Measurements from ENCODE around the gene DNAH3. TPM values are rescaled to one million over a fixed set of nuclear protein-coding genes. Genes with fewer than 3 reads are reported as not detected.
"Not testable (repeated sequence)": the region's sequence is repeated elsewhere in the genome, so short reads cannot be mapped to it uniquely, and the experiment has no call there.

DNAH3 gene
- total RNA-seq, 2 donors from 2014 or later, result 0.40 to 0.82 TPM

DNA sequence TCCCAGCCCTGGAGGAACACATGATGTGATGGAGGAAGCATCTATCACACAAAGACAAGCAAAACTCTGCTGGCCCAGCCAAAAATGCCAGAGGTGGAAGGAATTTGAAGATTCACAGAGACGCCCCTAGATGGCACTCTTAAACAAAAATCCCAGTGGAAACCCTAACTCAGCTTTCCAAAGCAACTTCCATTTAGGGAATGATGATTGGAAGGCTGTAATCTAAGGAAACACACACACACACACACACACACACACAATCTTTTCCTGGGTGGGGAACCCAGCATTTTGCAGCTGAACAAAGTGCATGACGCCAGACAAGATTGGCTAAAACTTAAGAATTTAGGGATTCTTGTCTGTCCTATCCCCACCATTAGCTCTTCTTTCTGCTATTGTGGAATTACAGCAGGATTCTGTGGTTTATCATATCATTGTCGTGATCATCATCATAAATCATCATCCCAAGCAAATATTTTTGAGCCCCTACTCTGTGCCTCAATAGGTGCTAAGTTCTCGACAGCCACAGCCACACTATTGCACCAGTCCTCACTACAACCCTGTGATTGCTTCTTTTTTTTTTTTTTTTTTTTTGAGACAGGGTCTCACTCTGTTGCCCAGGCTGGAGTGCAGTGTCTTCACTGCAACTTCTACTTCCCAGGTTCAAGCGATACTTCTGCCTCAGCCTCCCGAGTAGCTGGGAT, 6.3 kb upstream of the DNAH3 start:
- Histone ChIP-seq H3K4me3 (ENCODE audit: low read length) (no peak overlapping the region), H3K27ac (ENCODE audit: low read depth, low read length) (no peak overlapping the region), H3K4me1 (ENCODE audit: control insufficient read depth, insufficient read depth, low read length) (no peaks in the 10 kb centered on the region), H3K9ac (ENCODE audit: extremely low read depth, low read length, poor library complexity, severe bottlenecking) (no peak overlapping the region), H3K9me3 (ENCODE audit: control insufficient read depth, low read length) (peaks cover 4% of the 10 kb centered on the region), H3K36me3 (ENCODE audit: control insufficient read depth, insufficient read depth, low read length) (peaks cover 12% of the 10 kb centered on the region), H3K27me3 (ENCODE audit: control insufficient read depth, insufficient read depth, low read length, poor library complexity, severe bottlenecking) (no peaks in the 10 kb centered on the region)
- Mint-ChIP-seq H3K9me3 (peaks cover 8% of the 10 kb centered on the region), H3K27me3 (ENCODE audit: insufficient read depth) (peaks cover 35% of the 10 kb centered on the region), H3K4me1 (peaks cover 7% of the 10 kb centered on the region), H3K36me3 (ENCODE audit: low read depth) (peaks cover 10% of the 10 kb centered on the region), H3K4me3 (no peak overlapping the region), H3K27ac (no peak overlapping the region)
- WGBS, 2 experiments (ENCODE audit: insufficient coverage in 1 of 2, insufficient read length in 1 of 2), result 47 to 62% methylated on average over 2 to 6 of the region's 6 CpGs
- TF ChIP-seq, protein P1, sequence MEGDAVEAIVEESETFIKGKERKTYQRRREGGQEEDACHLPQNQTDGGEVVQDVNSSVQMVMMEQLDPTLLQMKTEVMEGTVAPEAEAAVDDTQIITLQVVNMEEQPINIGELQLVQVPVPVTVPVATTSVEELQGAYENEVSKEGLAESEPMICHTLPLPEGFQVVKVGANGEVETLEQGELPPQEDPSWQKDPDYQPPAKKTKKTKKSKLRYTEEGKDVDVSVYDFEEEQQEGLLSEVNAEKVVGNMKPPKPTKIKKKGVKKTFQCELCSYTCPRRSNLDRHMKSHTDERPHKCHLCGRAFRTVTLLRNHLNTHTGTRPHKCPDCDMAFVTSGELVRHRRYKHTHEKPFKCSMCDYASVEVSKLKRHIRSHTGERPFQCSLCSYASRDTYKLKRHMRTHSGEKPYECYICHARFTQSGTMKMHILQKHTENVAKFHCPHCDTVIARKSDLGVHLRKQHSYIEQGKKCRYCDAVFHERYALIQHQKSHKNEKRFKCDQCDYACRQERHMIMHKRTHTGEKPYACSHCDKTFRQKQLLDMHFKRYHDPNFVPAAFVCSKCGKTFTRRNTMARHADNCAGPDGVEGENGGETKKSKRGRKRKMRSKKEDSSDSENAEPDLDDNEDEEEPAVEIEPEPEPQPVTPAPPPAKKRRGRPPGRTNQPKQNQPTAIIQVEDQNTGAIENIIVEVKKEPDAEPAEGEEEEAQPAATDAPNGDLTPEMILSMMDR (conservative IDR thresholded peaks at IDR 0.05), result peak; percentile 79
- DNase-seq, result peak; percentile 82

DNA sequence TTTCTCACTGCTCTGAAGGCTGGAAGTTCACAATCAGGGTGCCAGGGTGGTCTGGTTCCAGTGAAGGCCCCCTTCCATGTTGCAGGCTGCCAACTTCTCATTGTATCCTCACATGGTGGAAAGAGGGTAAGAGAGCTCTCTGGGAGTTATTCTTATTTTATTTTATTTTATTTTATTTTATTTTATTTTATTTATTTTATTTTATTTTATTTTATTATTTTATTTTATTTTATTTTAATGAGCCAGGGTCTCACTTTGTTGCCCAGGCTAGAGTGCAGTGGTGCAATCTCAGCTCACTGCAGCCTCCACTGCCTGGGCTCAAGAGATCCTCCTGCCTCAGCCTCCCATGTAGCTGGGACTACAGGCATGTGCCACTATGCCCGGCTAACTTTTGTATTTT, 5.4 kb upstream of the DNAH3 start:
- not testable (repeated sequence) for DNase-seq; H3K36me3 ChIP-seq (ENCODE audit: control insufficient read depth, insufficient read depth, low read length); H3K27ac ChIP-seq (ENCODE audit: low read depth, low read length); H3K4me3 Mint-ChIP-seq; H3K9me3 ChIP-seq (ENCODE audit: control insufficient read depth, low read length); H3K27ac Mint-ChIP-seq; H3K36me3 Mint-ChIP-seq (ENCODE audit: low read depth); H3K4me1 Mint-ChIP-seq; H3K27me3 ChIP-seq (ENCODE audit: control insufficient read depth, insufficient read depth, low read length, poor library complexity, severe bottlenecking); H3K9ac ChIP-seq (ENCODE audit: extremely low read depth, low read length, poor library complexity, severe bottlenecking); H3K9me3 Mint-ChIP-seq; H3K4me3 ChIP-seq (ENCODE audit: low read length); H3K4me1 ChIP-seq (ENCODE audit: control insufficient read depth, insufficient read depth, low read length)
- peaks cover 44% of the 10 kb centered on the region for H3K27me3 Mint-ChIP-seq (ENCODE audit: insufficient read depth)
- 100% methylated on average over 1 of the region's 1 CpG; no CpG with 5 or more reads in 1 of the 2 experiments for WGBS, 2 experiments (ENCODE audit: insufficient coverage in 1 of 2, insufficient read length in 1 of 2)

DNA sequence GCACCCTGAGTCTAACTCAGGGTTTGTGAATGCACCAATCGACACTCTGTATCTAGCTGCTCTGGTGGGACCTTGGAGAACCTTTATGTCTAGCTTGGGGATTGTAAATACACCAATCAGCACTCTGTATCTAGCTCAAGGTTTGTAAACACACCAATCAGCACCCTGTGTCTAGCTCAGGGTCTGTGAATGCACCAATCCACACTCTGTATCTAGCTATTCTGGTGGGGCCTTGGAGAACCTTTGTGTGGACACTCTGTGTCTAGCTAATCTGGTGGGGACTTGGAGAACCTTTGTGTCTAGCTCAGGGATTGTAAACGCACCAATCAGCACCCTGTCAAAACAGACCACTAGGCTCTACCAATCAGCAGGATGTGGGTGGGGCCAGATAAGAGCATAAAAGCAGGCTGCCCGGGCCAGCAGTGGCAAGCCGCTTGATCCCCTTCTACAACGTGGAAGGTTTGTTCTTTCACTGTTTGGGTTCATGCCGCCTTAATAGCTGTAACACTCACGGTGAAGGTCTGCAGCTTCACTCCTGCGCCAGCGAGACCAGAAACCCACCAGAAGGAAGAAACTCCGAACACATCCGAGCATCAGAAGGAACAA, 2.6 kb upstream of the DNAH3 start:
- DNase-seq; H3K27me3 ChIP-seq (ENCODE audit: control insufficient read depth, insufficient read depth, low read length, poor library complexity, severe bottlenecking); H3K9ac ChIP-seq (ENCODE audit: extremely low read depth, low read length, poor library complexity, severe bottlenecking); H3K36me3 Mint-ChIP-seq (ENCODE audit: low read depth); H3K27ac Mint-ChIP-seq; H3K36me3 ChIP-seq (ENCODE audit: control insufficient read depth, insufficient read depth, low read length); H3K27ac ChIP-seq (ENCODE audit: low read depth, low read length); H3K4me1 ChIP-seq (ENCODE audit: control insufficient read depth, insufficient read depth, low read length); H3K4me1 Mint-ChIP-seq; H3K9me3 Mint-ChIP-seq; H3K4me3 ChIP-seq (ENCODE audit: low read length); H3K9me3 ChIP-seq (ENCODE audit: control insufficient read depth, low read length): not testable (repeated sequence)
- 89 to 94% methylated on average over 10 of the region's 11 CpGs for WGBS, 2 experiments (ENCODE audit: insufficient coverage in 1 of 2, insufficient read length in 1 of 2)
- H3K4me3 Mint-ChIP-seq, result peak overlapping the region; percentile 41
- H3K27me3 Mint-ChIP-seq (ENCODE audit: insufficient read depth), result peaks cover 44% of the 10 kb centered on the region

DNA sequence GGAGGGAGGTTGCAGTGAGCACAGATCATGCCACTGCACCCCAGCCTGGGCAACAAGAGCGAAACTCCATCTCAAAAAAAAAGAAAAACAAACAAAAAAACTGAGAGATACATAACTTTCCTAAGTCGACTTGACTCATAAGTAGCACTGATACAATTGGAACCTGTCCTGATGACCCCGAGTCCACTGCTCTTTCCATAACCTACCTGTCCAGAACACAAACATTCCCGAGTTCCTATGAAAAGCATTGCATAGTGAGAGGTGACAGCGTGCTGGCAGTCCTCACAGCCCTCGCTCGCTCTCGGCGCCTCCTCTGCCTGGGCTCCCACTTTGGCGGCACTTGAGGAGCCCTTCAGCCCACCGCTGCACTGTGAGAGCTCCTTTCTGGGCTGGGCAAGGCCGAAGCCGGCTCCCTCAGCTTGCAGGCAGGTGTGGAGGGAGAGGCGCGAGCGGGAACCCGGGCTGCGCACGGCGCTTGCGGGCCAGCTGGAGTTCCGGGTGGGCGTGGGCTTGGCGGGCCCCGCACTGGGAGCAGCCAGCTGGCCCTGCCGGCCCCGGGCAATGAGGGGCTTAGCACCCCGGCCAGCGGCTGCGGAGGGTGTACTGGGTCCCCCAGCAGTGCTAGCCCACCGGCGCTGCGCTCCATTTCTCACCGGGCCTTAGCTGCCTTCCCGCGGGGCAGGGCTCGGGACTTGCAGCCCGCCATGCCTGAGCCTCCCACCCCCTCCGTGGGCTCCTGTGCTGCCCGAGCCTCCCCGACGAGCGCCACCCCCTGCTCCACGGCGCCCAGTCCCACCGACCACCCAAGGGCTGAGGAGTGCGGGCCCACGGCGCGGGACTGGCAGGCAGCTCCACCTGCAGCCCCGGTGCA, 1.7 kb upstream of the DNAH3 start:
- not testable (repeated sequence) for H3K4me3 ChIP-seq (ENCODE audit: low read length)

More for the DNA sequence above, 1.7 kb upstream of the DNAH3 start:
- not testable (repeated sequence) for H3K9me3 Mint-ChIP-seq; H3K27me3 ChIP-seq (ENCODE audit: control insufficient read depth, insufficient read depth, low read length, poor library complexity, severe bottlenecking); H3K9ac ChIP-seq (ENCODE audit: extremely low read depth, low read length, poor library complexity, severe bottlenecking); H3K9me3 ChIP-seq (ENCODE audit: control insufficient read depth, low read length); H3K4me1 ChIP-seq (ENCODE audit: control insufficient read depth, insufficient read depth, low read length); H3K4me1 Mint-ChIP-seq; H3K27ac ChIP-seq (ENCODE audit: low read depth, low read length); H3K36me3 ChIP-seq (ENCODE audit: control insufficient read depth, insufficient read depth, low read length); H3K27ac Mint-ChIP-seq; H3K36me3 Mint-ChIP-seq (ENCODE audit: low read depth)
- peaks cover 36% of the 10 kb centered on the region for H3K27me3 Mint-ChIP-seq (ENCODE audit: insufficient read depth)
- DNase-seq, result peak; percentile 61
- peak overlapping the region; percentile 41 for H3K4me3 Mint-ChIP-seq
- 93 to 94% methylated on average over 10 to 51 of the region's 51 CpGs for WGBS, 2 experiments (ENCODE audit: insufficient coverage in 1 of 2, insufficient read length in 1 of 2)

All from endodermal cell (in vitro differentiated cells).